Right ventricle myocardium inferior (tissue), 1 donor: Measurements from ENCODE around the gene CAMKMT. TPM values are rescaled to one million over a fixed set of nuclear protein-coding genes. Genes with fewer than 3 reads are reported as not detected.
A peak's percentile ranks its signal among the peaks of the same experiment; 100 is the strongest.

ENCODE experiments used
- ATAC-seq: fragments of 200-7000 bp; cut with Tn5 transposase; one replicate; pipeline ENCODE4 v1.9.1; 2020; ENCODE audit warnings: mild to moderate bottlenecking, moderate library complexity
- DNase-seq: peaks from one replicate; pipeline ENCODE4 v3.0.0; 2021; ENCODE audit errors: missing footprints
- intact Hi-C: fragments of 100-400 bp; cut with DNase I; formaldehyde crosslinking; loops from one replicate; pipeline ENCODE4 v1.11.0; 2022
- total RNA-seq: library from RNA; stranded (reverse); fragmentation: NEBNext Ultra II Directional; extraction: Animal tissue kit (Norgen Biotek cat#: 25700); gene quantifications from one replicate; pipeline ENCODE4 v1.2.1, GENCODE V29; 2021
- donor health status: DM: no; HTN: yes; CAD: no; lungs with severe emphysema.

CAMKMT gene
- total RNA-seq, 1 donor from 2014 or later = 4.6 TPM

GRCh38 chr2:44766777-44767176, 405.0 kb downstream of the CAMKMT start:
- no peak for DNase-seq
- intact Hi-C loops = no loop called here
- ATAC-seq = no peak

- intact Hi-C loops = no loop called here
Observed at GRCh38 chr2:44767691-44768090, 405.9 kb downstream of the CAMKMT start.

GRCh38 chr2:44768438-44769236, 406.9 kb downstream of the CAMKMT start:
- no peak for ATAC-seq
- no peak for DNase-seq

More at GRCh38 chr2:44767691-44768090, 405.9 kb downstream of the CAMKMT start:
- ATAC-seq = no peak
- no peak for DNase-seq

GRCh38 chr2:44769349-44770011, 407.7 kb downstream of the CAMKMT start:
- no peak for ATAC-seq
- no peak for DNase-seq
- intact Hi-C loops = no loop called here

More at GRCh38 chr2:44768438-44769236, 406.9 kb downstream of the CAMKMT start:
- intact Hi-C loops = no loop called here

GRCh38 chr2:44770221-44771195, 408.8 kb downstream of the CAMKMT start:
- ATAC-seq (no peak), DNase-seq (no peak)
- intact Hi-C loops = no loop called here

GRCh38 chr2:44771522-44771921, 409.8 kb downstream of the CAMKMT start:
- DNase-seq = no peak
- ATAC-seq = no peak
- intact Hi-C loops = no loop called here

GRCh38 chr2:44772131-44772530, 410.4 kb downstream of the CAMKMT start:
- DNase-seq (no peak), ATAC-seq (no peak)
- intact Hi-C loops = no loop called here

- ATAC-seq (no peak), DNase-seq (no peak)
- intact Hi-C loops = no loop called here
Observed at GRCh38 chr2:44772669-44773378, 411.1 kb downstream of the CAMKMT start.

GRCh38 chr2:44774826-44775492, 413.2 kb downstream of the CAMKMT start:
- DNase-seq (no peak), ATAC-seq (no peak)
- intact Hi-C loops = no loop called here

- DNase-seq (no peak), ATAC-seq (no peak)
- intact Hi-C loops = no loop called here
Observed at GRCh38 chr2:44777036-44777435, 415.3 kb downstream of the CAMKMT start.

- intact Hi-C loops = no loop called here
- ATAC-seq (peak; percentile 57), DNase-seq (no peak)
Observed at GRCh38 chr2:44777537-44777936, 415.8 kb downstream of the CAMKMT start.

- ATAC-seq = peak; percentile 44
- intact Hi-C loops = no loop called here
- no peak for DNase-seq
Observed at GRCh38 chr2:44778221-44778654, 416.5 kb downstream of the CAMKMT start.

GRCh38 chr2:44778671-44779476, 417.1 kb downstream of the CAMKMT start:
- intact Hi-C loops = no loop called here
- DNase-seq = no peak
- no peak for ATAC-seq

- ATAC-seq = no peak
- intact Hi-C loops = no loop called here
Observed at GRCh38 chr2:44779793-44780192, 418.0 kb downstream of the CAMKMT start.

GRCh38 chr2:44780406-44780805, 418.7 kb downstream of the CAMKMT start:
- ATAC-seq (no peak), DNase-seq (no peak)
- intact Hi-C loops = no loop called here

More at GRCh38 chr2:44779793-44780192, 418.0 kb downstream of the CAMKMT start:
- no peak for DNase-seq

- intact Hi-C loops = no loop called here
- no peak for DNase-seq
- ATAC-seq = no peak
Observed at GRCh38 chr2:44785433-44785832, 423.7 kb downstream of the CAMKMT start.
